22Rv1 (cell line): ENCODE data around the gene ZSWIM5.
A peak's percentile ranks its signal among the peaks of the same experiment; 100 is the strongest.

Experiments
- H3K27ac ChIP-seq: fragments of 450-650 bp; 2 replicates; pipeline ENCODE4 v1.5.1; 2017
- CTCF ChIP-seq: fragments of 450-650 bp; IDR thresholded peaks from 2 replicates; pipeline ENCODE4 v1.5.1; 2017; ENCODE audit warnings: mild to moderate bottlenecking
- ZFX ChIP-seq: fragments of 450-650 bp; IDR thresholded peaks from 2 replicates; pipeline ENCODE4 v1.6.1; 2017; ENCODE audit warnings: antibody characterized with exemption, borderline replicate concordance

Gene ZSWIM5

DNA sequence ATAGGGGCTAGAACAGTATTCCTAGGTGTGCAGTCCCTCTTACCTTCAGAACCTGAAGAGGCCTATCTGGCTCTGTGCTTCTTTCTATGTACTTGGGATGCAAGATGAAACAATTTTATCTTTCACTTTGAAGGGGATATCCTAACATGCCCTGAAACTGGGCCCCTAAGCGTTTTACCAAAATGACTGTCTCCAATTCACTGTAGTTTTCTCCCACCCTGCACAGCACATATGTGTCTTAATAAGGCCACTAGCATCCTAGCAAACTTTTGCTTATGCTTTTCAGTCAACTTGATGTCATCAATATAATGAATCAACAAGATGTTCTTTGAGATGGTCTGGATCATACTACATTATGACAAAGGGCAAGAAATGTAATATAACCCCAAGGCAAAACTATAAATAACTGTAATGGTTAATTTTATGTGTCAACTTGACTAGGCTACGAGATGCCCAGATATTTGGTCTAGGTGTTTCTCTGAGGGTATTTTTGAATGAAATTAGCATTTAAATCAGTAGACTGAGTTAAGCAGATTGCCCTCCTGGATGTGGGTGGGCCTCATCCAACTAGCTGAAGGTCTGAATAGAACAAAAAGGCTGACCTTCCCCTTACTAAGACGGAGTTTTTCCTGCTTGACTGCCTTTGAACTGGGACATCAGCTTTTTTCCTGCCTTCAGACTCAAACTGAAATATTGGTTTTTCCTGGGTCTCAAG lies 9.2 kb upstream of the ZSWIM5 start:
- H3K27ac ChIP-seq: no peak overlapping the region
- no peak for TF ChIP-seq ZFX
- no peak for TF ChIP-seq CTCF

- TF ChIP-seq CTCF (no peak), ZFX (no peak)
- no peak overlapping the region for H3K27ac ChIP-seq
Measured at GRCh38 chr1:45213892-45214291, 7.5 kb upstream of the ZSWIM5 start.

DNA sequence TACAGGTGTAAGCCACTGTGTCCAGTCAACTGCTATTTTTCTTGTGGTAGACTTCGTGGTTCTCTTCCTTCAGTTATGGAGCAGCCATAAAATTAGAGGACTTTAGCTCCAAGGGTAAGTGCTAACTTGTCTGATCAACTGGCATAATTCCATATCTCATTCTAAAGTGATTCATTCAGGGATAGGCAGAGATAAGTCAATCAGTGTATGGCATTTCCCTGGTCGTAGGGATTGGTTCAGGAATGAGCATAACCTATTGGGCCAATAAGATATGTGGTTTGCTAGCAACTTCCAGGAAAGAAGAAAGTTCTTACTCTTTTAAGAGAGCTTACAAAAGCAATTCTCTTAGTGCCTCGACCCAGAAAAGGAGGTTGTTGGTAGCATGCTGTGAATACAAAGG lies 4.7 kb upstream of the ZSWIM5 start:
- H3K27ac ChIP-seq: no peak overlapping the region

DNA sequence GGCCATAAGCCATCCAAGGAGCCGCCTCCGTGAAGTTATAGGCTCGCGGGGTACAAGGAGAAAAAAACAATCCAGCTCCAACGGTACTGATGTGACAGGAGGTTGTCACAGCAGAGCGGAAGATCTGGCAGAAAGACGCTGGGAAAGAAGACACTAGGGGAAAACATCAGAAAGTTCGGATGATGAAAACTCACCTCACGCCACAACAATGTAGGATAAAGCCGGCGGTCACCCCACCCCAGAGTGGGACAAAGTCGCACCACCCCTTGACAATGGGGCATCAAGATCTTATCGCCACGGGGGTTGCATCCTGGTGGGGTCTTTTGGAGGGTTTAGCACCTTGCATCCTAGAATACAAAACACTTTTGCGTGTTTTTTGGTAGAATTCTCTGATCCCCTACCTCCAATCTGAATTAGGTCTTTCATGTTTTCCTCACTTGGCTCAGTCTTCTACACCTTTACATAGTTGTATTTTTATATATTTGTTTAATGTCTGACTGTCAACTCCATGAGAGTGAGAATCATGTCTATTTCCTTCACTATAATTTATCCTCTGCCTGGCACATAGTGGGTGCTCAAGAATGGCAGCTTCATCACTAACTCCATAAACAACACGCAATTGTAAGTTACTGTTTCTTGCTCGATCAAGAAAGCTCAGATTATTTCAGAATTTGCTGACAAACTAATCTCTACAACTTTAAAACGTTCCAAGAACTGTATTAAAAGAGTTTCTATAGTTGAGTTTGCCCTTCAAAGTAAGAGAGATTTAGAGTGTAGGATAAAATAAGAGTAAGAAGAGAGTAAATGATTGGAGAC lies 611 bp upstream of the ZSWIM5 start:
- TF ChIP-seq ZFX (no peak), CTCF (no peak)
- peak overlapping the region; percentile 74 for H3K27ac ChIP-seq

More for the DNA sequence above, 4.7 kb upstream of the ZSWIM5 start:
- TF ChIP-seq CTCF (no peak), ZFX (no peak)

- peak overlapping the region; percentile 74 for H3K27ac ChIP-seq
- TF ChIP-seq ZFX: no peak
- TF ChIP-seq CTCF: no peak
Measured at GRCh38 chr1:45205011-45205909, 1.1 kb downstream of the ZSWIM5 start.

DNA sequence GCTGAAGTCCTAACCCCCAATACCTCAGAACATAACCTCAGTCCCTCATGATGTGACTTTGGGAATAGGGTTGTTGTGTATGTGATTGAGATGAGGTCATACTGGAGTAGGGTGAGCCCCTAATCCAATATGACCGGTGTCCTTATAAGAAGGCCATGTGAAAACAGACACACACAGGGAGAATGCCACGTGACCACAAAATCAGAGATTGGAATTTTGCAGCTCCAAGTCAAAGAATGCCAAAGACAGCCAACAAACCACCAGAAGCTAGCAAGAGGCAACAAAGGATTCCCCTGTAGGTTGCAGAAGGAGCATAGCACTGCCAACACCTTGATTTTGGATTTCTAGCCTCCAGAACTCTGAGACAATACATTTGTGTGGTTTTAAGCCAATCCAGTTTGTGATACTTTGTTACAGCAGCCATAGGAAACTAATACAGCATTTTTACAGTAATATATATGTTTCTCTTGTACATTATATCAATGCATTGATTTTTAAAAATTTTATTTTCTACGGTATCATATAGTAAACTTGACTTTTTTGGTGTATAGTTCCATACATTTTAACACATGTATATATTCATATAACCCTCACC lies 5.4 kb downstream of the ZSWIM5 start:
- no peak for TF ChIP-seq CTCF
- TF ChIP-seq ZFX: no peak
- H3K27ac ChIP-seq: no peak overlapping the region
